Vagina (tissue), 2 donors: ENCODE data around the gene GREB1.

Experiments used
- CTCF ChIP-seq, 3 experiments: fragments of 450-650 bp in 2 of 3; fragments of 200-600 bp in 1 of 3; sonication (generic) in 1 of 3; IDR thresholded peaks; one replicate each; pipeline ENCODE4 v1.5.1; 2017 to 2019; ENCODE audit warnings: antibody characterized with exemption in 3 of 3, mild to moderate bottlenecking in 2 of 3, moderate library complexity in 2 of 3
- POLR2A ChIP-seq, 2 donors: fragments of 450-650 bp; IDR thresholded peaks; one replicate each; pipeline ENCODE4 v1.6.1; 2017; ENCODE audit warnings: antibody characterized with exemption in 2 of 2, mild to moderate bottlenecking in 2 of 2, moderate library complexity in 2 of 2

- TF ChIP-seq CTCF (IDR thresholded peaks at IDR 0.05), result no peak
- no peak for TF ChIP-seq POLR2A (IDR thresholded peaks at IDR 0.05)
Observed at GRCh38 chr2:11618708-11619062, 84.8 kb downstream of the GREB1 start.
